AG04449 (cell line): Measurements from ENCODE around the gene SRSF6.
"Not testable (repeated sequence)": the region's sequence is repeated elsewhere in the genome, so short reads cannot be mapped to it uniquely, and the experiment has no call there.

Experiments used
- CTCF ChIA-PET: fragments of 350-600 bp; formaldehyde crosslinking; extraction: SDS; loops from one replicate; lab custom pipeline; 2021; ENCODE audit warnings: antibody characterized with exemption; lab: Yijun Ruan, JAX
- POLR2A ChIA-PET: fragments of 400-600, 350-600 bp; formaldehyde crosslinking; extraction: SDS; loops from one replicate; lab custom pipeline; 2020; ENCODE audit warnings: antibody characterized with exemption, inconsistent platforms; lab: Yijun Ruan, JAX
- DNase-seq: peaks from one replicate; pipeline ENCODE4 v3.0.0-alpha.2; 2010; ENCODE audit warnings: low read depth, low spot score
- H3K4me3 ChIP-seq: 2 replicates; pipeline ENCODE4 v1.5.1; 2011; ENCODE audit warnings: low read depth, mild to moderate bottlenecking, control low read depth, low read length
- TF ChIP-seq, protein P1 (sequence below): IDR thresholded peaks from one replicate; pipeline ENCODE4 v1.5.1; 2011; ENCODE audit warnings: mild to moderate bottlenecking, moderate library complexity, low read length, control low read depth, inconsistent platforms; ENCODE audit not compliant: insufficient read depth; ENCODE audit errors: missing control alignments

The SRSF6 gene

DNA sequence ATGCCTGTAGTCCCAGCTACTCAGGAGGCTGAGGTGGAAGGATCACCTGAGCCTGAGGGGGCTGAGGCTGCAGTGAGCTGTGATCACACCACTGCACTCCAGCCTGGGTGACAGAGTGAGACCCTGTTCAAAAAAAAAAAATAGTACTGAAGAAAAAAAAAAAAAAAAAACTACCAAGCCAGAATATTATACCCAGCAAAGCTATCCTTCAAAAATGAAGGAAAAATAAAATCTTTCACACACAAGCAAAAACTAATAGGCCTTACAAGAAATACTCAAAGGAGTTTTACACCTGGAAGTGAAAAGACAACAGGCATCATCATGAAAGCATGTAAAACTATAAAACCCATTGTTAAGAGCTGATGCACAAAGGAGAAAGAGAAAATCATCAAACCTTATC is 37.5 kb upstream of the SRSF6 start:
- ChIA-PET CTCF (interaction anchor here (1.5 kb wide), 1 partner anchor 11 kb away, joined by 6 read pairs; no protein-coding TSS in a partner anchor), POLR2A (no interaction called here)
- DNase-seq, result no peak
- TF ChIP-seq, protein P1, sequence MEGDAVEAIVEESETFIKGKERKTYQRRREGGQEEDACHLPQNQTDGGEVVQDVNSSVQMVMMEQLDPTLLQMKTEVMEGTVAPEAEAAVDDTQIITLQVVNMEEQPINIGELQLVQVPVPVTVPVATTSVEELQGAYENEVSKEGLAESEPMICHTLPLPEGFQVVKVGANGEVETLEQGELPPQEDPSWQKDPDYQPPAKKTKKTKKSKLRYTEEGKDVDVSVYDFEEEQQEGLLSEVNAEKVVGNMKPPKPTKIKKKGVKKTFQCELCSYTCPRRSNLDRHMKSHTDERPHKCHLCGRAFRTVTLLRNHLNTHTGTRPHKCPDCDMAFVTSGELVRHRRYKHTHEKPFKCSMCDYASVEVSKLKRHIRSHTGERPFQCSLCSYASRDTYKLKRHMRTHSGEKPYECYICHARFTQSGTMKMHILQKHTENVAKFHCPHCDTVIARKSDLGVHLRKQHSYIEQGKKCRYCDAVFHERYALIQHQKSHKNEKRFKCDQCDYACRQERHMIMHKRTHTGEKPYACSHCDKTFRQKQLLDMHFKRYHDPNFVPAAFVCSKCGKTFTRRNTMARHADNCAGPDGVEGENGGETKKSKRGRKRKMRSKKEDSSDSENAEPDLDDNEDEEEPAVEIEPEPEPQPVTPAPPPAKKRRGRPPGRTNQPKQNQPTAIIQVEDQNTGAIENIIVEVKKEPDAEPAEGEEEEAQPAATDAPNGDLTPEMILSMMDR, result no peak
- H3K4me3 ChIP-seq, result no peak overlapping the region

DNA sequence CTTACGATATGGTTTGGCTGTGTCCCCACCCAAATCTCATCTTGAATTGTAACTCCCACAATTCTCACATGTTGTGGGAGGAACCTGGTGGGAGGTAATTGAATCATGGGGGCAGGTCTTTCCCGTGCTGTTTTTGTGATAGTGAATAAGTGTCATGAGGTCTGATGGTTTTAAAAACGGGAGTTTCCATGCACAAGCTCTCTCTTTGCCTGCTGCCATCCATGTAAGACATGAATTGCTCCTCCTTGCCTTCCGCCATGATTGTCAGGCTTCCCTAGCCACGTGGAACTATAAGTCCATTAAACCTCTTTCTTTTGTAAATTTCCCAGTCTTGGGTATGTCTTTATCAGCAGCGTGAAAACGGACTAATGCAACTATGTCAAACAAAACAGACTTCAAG is 36.8 kb upstream of the SRSF6 start:
- POLR2A ChIA-PET, DNase-seq, H3K4me3 ChIP-seq: not testable (repeated sequence)
- CTCF ChIA-PET, result interaction anchor here (1.1 kb wide), 1 partner anchor 12 kb away, joined by 5 read pairs; no protein-coding TSS in a partner anchor

DNA sequence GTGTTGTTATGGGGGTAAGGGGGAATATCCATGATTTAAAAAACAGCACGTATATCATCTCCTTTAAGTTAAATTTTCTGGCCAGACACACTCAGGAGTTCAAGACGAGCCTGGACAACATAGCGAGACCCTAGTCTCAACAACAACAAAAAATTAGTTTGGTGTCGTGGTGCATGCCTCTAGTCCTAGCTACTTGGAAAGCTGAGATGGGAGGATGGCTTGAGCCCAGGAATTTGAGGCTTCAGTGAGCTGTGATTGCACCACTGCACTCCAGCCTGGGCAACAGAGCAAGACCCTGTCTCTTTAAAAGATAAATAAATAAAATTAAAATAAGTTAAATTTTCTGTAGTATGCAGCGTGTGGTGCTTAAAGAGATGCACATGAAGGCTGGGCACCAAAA is 31.5 kb upstream of the SRSF6 start:
- DNase-seq, result no peak
- ChIA-PET POLR2A (no interaction called here), CTCF (no interaction called here)
- TF ChIP-seq, protein P1, result no peak
- no peak overlapping the region for H3K4me3 ChIP-seq

DNA sequence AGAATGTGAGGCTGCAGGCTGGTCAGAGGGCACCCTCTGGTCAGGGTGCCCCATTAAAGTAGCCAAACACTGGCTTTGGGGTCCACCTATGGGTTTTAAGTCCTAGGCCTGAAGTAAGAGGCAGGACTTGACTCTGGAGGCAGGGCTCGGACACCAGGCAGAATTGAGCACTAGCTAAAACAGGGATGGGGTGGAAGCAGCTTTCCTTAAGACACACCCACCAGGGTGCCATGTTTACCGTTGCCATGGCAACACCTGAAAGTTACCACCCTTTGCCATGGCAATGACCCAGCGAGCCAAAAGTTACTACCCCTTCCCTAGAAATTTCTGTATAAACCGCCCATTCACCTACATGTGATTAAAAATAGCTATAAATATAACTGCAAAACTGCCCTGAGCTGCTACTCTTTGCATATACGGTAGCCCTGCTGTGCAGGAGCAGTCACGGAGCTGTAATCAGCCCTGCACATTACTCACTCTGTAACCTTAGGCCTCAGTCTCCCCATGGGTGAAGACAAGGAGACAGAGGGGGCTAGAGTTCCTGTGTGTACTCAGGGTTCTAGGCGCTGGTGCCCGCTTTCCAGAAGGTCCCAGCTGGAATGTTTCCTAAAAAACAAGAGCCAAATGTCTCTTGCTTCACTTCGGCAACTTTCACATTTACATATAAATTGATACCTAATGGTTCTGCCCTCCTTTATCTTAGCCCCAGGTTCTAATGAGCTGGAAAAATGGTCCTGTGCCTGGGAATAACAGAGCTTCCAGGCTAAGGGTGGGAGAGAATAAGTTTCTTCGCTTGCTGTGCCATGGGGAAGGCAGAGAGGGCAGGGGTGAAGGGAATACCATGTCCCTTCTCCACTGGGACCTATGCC is 27.2 kb upstream of the SRSF6 start:
- ChIA-PET CTCF (interaction anchor here (1.1 to 1.7 kb wide), 3 partner anchors 19 to 61 kb away, joined by 3 to 6 read pairs (median 5); no protein-coding TSS in a partner anchor), POLR2A (no interaction called here)
- no peak overlapping the region for H3K4me3 ChIP-seq
- DNase-seq, result no peak
- TF ChIP-seq, protein P1, result no peak

DNA sequence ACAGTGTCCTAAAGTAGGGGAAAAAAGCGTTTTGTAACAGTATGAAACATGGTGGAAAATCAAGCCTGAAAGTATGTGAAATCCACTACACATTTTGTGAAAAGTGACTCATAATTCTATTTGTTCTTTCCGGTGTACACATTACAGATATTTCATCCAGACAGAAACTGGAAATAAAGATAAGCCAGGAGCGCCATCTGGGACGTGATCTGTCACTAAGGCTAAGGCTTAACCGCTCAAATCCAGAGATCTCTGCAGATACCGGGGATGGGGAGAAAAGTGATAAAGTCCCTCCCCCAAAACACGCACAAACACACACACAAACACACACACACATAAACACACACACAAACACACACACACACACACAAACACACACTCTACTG is 26.6 kb upstream of the SRSF6 start:
- TF ChIP-seq, protein P1, result no peak
- no peak overlapping the region for H3K4me3 ChIP-seq
- ChIA-PET CTCF (interaction anchor here (1.1 kb wide), 1 partner anchor 61 kb away, joined by 3 read pairs; no protein-coding TSS in a partner anchor), POLR2A (no interaction called here)
- DNase-seq, result no peak

DNA sequence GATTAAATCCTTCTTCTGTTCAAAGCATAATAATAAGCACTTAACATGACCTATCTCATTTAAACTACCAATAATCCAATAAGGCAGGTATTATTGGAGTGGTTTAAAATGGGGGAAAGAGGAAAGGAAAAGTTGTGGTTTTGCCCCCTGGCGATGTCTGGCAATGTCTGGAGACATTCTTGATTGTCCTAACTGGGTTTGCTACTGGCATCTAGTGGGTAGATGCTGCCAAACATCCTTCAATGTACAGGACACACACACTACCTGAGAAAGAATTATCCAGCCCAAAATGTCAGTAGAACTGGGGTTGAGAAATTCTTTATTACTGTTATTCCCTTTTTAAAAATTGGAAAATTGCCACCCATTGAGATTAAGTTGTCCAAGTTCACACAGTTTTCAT is 25.2 kb upstream of the SRSF6 start:
- H3K4me3 ChIP-seq, result no peak overlapping the region
- ChIA-PET CTCF (no interaction called here), POLR2A (no interaction called here)
- TF ChIP-seq, protein P1, result no peak
- DNase-seq, result no peak
